SU-DHL-6 (cell line): Measurements from ENCODE around the gene LBH.

Experiments
- CTCF ChIP-seq: fragments of 200-600 bp; sonication (generic); IDR thresholded peaks from one replicate; pipeline ENCODE4 v1.5.1; 2017; ENCODE audit warnings: antibody characterized with exemption, mild to moderate bottlenecking, low read length, moderate library complexity; ENCODE audit not compliant: insufficient read depth, poor library complexity, severe bottlenecking
- EZH2phosphoT487 ChIP-seq: fragments of 200-600 bp; sonication (generic), shearing (Covaris generic); conservative IDR thresholded peaks from 2 replicates; pipeline ENCODE4 v1.6.1; 2018; ENCODE audit warnings: mild to moderate bottlenecking, antibody characterized with exemption, low read length, moderate library complexity, mixed read lengths

GRCh38 chr2:30306522-30306921 lies 75.2 kb downstream of the LBH start:
- TF ChIP-seq CTCF: no peak
- no peak for TF ChIP-seq EZH2phosphoT487
